ENCODE measurements around the gene BICD1.

The BICD1 gene

GRCh38 chr12:32201976-32202375 is 95.3 kb downstream of the BICD1 start:
- Histone ChIP-seq H3K27ac (no peak overlapping the region), H3K36me3 (no peaks in the 10 kb centered on the region), H3K4me3 (no peak overlapping the region), H3K27me3 (no peaks in the 10 kb centered on the region), H3K4me1 (no peaks in the 10 kb centered on the region), H3K9me3 (no peaks in the 10 kb centered on the region)
- TF ChIP-seq, protein P1, sequence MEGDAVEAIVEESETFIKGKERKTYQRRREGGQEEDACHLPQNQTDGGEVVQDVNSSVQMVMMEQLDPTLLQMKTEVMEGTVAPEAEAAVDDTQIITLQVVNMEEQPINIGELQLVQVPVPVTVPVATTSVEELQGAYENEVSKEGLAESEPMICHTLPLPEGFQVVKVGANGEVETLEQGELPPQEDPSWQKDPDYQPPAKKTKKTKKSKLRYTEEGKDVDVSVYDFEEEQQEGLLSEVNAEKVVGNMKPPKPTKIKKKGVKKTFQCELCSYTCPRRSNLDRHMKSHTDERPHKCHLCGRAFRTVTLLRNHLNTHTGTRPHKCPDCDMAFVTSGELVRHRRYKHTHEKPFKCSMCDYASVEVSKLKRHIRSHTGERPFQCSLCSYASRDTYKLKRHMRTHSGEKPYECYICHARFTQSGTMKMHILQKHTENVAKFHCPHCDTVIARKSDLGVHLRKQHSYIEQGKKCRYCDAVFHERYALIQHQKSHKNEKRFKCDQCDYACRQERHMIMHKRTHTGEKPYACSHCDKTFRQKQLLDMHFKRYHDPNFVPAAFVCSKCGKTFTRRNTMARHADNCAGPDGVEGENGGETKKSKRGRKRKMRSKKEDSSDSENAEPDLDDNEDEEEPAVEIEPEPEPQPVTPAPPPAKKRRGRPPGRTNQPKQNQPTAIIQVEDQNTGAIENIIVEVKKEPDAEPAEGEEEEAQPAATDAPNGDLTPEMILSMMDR (IDR thresholded peaks at IDR 0.05), result no peak
- peak in 1 of 2 donors; percentile 26 for DNase-seq
- intact Hi-C loops (cut with DNase I; ENCODE audit: low total_unique reads), result no loop called here

DNA sequence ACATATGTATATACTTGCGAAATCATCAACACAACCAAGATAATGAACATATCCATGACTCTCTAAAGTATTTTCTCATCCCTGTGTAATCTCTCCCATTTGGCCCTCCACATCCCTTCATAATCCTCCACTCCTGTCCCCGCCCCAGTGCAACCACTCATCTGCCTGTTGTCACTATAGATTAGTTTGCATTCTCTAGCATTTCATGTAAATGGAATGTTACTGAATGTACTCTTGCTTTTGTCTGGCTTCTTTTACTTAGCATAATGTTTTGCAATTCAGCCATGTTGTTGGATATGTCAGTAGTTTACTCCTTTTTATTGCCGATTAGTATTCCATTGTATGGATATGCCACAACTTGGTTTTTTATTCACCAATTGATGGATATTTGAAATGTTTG is 99.1 kb downstream of the BICD1 start:
- Histone ChIP-seq H3K36me3 (no peaks in the 10 kb centered on the region), H3K4me1 (peaks cover 0 to 12% (median 2%) of the 10 kb centered on the region in 4 donors), H3K9me3 (no peaks in the 10 kb centered on the region), H3K4me3 (no peak overlapping the region), H3K27me3 (no peaks in the 10 kb centered on the region), H3K27ac (no peak overlapping the region)
- no peak for DNase-seq
- TF ChIP-seq, protein P1 (IDR thresholded peaks at IDR 0.05), result no peak
- intact Hi-C loops (cut with DNase I; ENCODE audit: low total_unique reads), result no loop called here

GRCh38 chr12:32208355-32208754 is 101.7 kb downstream of the BICD1 start:
- Histone ChIP-seq H3K36me3 (no peaks in the 10 kb centered on the region), H3K9me3 (no peaks in the 10 kb centered on the region), H3K27ac (no peak overlapping the region), H3K4me3 (no peak overlapping the region), H3K27me3 (no peaks in the 10 kb centered on the region), H3K4me1 (peaks cover 0 to 15% (median 2%) of the 10 kb centered on the region in 4 donors)
- no peak for DNase-seq
- TF ChIP-seq, protein P1 (IDR thresholded peaks at IDR 0.05), result no peak
- intact Hi-C loops (cut with DNase I; ENCODE audit: low total_unique reads), result no loop called here

GRCh38 chr12:32211066-32211899 is 104.6 kb downstream of the BICD1 start:
- peaks cover 0 to 15% (median 2%) of the 10 kb centered on the region in 4 donors for H3K4me1 ChIP-seq
- TF ChIP-seq, protein P1 (IDR thresholded peaks at IDR 0.05), result no peak
- intact Hi-C loops (cut with DNase I; ENCODE audit: low total_unique reads), result no loop called here
- peaks cover 0 to 4% (median 3%) of the 10 kb centered on the region in 3 donors for H3K36me3 ChIP-seq
- no peak overlapping the region for H3K4me3 ChIP-seq
- H3K27me3 ChIP-seq, result no peaks in the 10 kb centered on the region
- H3K27ac ChIP-seq, result no peak overlapping the region
- DNase-seq, result no peak
- H3K9me3 ChIP-seq, result no peaks in the 10 kb centered on the region

GRCh38 chr12:32211900-32212156 is 105.2 kb downstream of the BICD1 start:
- intact Hi-C loops (cut with DNase I; ENCODE audit: low total_unique reads), result no loop called here
- Histone ChIP-seq H3K9me3 (no peaks in the 10 kb centered on the region), H3K4me1 (peaks cover 0 to 15% (median 2%) of the 10 kb centered on the region in 4 donors), H3K27me3 (no peaks in the 10 kb centered on the region), H3K4me3 (no peak overlapping the region), H3K36me3 (peaks cover 0 to 10% (median 9%) of the 10 kb centered on the region in 3 donors), H3K27ac (no peak overlapping the region)
- TF ChIP-seq, protein P1 (IDR thresholded peaks at IDR 0.05), result no peak
- DNase-seq, result no peak

Data from tibial artery (tissue), 4 donors.